Measurements from ENCODE around the gene LPAR1.

- TF ChIP-seq ZNF521 (tag by site-specific recombination; IDR thresholded peaks at IDR 0.05): no peak
- no peak for TF ChIP-seq KLF10 (tag by site-specific recombination; IDR thresholded peaks at IDR 0.05)
- TF ChIP-seq CTCF (tag by site-specific recombination; IDR thresholded peaks at IDR 0.05): no peak
- no peak for TF ChIP-seq ZNF561 (tag by site-specific recombination; IDR thresholded peaks at IDR 0.05; ENCODE audit: borderline replicate concordance)
- TF ChIP-seq TCF7L2 (IDR thresholded peaks at IDR 0.05; ENCODE audit: borderline replicate concordance, low read depth, low read length): no peak
Observed at GRCh38 chr9:110928599-110928998, 109.7 kb downstream of the LPAR1 start.
